Astrocyte (in vitro differentiated cells and primary cell): Measurements from ENCODE around the gene C3orf22.

Experiments used
- CTCF ChIP-seq: IDR thresholded peaks from 2 replicates; pipeline ENCODE4 v1.5.1; 2011; ENCODE audit warnings: low read depth, mild to moderate bottlenecking, inconsistent platforms, low read length, moderate library complexity; ENCODE audit not compliant: insufficient read depth
- EZH2 ChIP-seq: IDR thresholded peaks from 2 replicates; pipeline ENCODE4 v1.6.1; 2012; ENCODE audit warnings: mild to moderate bottlenecking, low read length, inconsistent platforms; ENCODE audit not compliant: insufficient read depth

GRCh38 chr3:126510308-126510910 lies 48.3 kb downstream of the C3orf22 start:
- TF ChIP-seq EZH2: no peak
- no peak for TF ChIP-seq CTCF
